SK-N-SH (cell line): Measurements from ENCODE around the gene STIL. TPM values are rescaled to one million over a fixed set of nuclear protein-coding genes. Genes with fewer than 3 reads are reported as not detected.

Source experiments
- CTCF ChIA-PET: fragments of 300-600, 350-600 bp; formaldehyde crosslinking; extraction: SDS; loops from one replicate; lab custom pipeline; 2021; lab: Yijun Ruan, JAX
- POLR2A ChIA-PET: fragments of 350-600 bp; sonication (Branson Sonifier 250); formaldehyde crosslinking; extraction: SDS; loops from one replicate; lab custom pipeline; 2020; ENCODE audit warnings: antibody characterized with exemption, inconsistent platforms; lab: Yijun Ruan, JAX
- DNase-seq: peaks from one replicate; pipeline ENCODE4 v3.0.0; 2012
- H2AFZ ChIP-seq: fragments of 200-600 bp; sonication (generic); 2 replicates; pipeline ENCODE4 v1.8.1; 2016; ENCODE audit warnings: antibody characterized with exemption, mild to moderate bottlenecking, low read depth
- H3F3A ChIP-seq: fragments of 200-600 bp; sonication (generic); replicated peaks from 2 replicates; pipeline ENCODE3; 2016; ENCODE audit warnings: antibody characterized with exemption, mild to moderate bottlenecking; ENCODE audit not compliant: insufficient read depth
- H3K27ac ChIP-seq, 2 experiments: fragments of 200-500 bp in 1 of 2; fragments of 200-600 bp in 1 of 2; sonication (Bioruptor generic) in 1 of 2; sonication (generic), shearing (Covaris generic) in 1 of 2; 2 replicates each; pipeline versions ENCODE4 v1.5.1 to v1.6.1; 2014 to 2016; ENCODE audit warnings: low read depth in 2 of 2, inconsistent platforms in 1 of 2, low read length in 1 of 2, mild to moderate bottlenecking in 1 of 2, mixed read lengths in 1 of 2
- H3K27me3 ChIP-seq: fragments of 200-600 bp; sonication (generic), shearing (Covaris generic); 2 replicates; pipeline ENCODE4 v1.6.1; 2016; ENCODE audit warnings: mixed run types; ENCODE audit not compliant: insufficient read depth
- H3K36me3 ChIP-seq, 2 experiments: fragments of 200-500 bp in 1 of 2; fragments of 200-600 bp in 1 of 2; sonication (Bioruptor generic) in 1 of 2; sonication (generic) in 1 of 2; replicated peaks in 1 of 2; 2 replicates each; pipeline versions ENCODE3 to v1.5.1; 2014 to 2016; ENCODE audit warnings: low read length in 1 of 2, mild to moderate bottlenecking in 1 of 2; ENCODE audit not compliant: insufficient read depth in 2 of 2, control insufficient read depth in 1 of 2
- H3K4me1 ChIP-seq, 2 experiments: fragments of 200-500 bp in 1 of 2; fragments of 200-600 bp in 1 of 2; sonication (Bioruptor generic) in 1 of 2; sonication (generic), shearing (Covaris generic) in 1 of 2; 2 replicates each; pipeline versions ENCODE4 v1.5.1 to v1.6.1; 2014 to 2016; ENCODE audit warnings: low read depth in 1 of 2, low read length in 1 of 2, mixed run types in 1 of 2; ENCODE audit not compliant: insufficient read depth in 2 of 2, control insufficient read depth in 1 of 2
- H3K4me2 ChIP-seq: fragments of 200-600 bp; sonication (generic), shearing (Covaris generic); 2 replicates; pipeline ENCODE4 v1.6.1; 2017; ENCODE audit warnings: mixed run types
- H3K4me3 ChIP-seq, 2 experiments: fragments of 200-500 bp in 1 of 2; fragments of 200-600 bp in 1 of 2; sonication (Bioruptor generic) in 1 of 2; sonication (generic), shearing (Covaris generic) in 1 of 2; 2 replicates each; pipeline versions ENCODE4 v1.5.1 to v1.8.1; 2014 to 2016; ENCODE audit warnings: low read depth in 2 of 2, inconsistent platforms in 1 of 2, low read length in 1 of 2, mild to moderate bottlenecking in 1 of 2, mixed read lengths in 1 of 2, moderate library complexity in 1 of 2
- H3K79me2 ChIP-seq: fragments of 200-600 bp; sonication (generic); 2 replicates; pipeline ENCODE4 v1.8.1; 2017; ENCODE audit warnings: mild to moderate bottlenecking; ENCODE audit not compliant: insufficient read depth
- H3K9ac ChIP-seq: fragments of 200-600 bp; sonication (generic); 2 replicates; pipeline ENCODE4 v1.6.1; 2017; ENCODE audit warnings: mixed run types
- H3K9me2 ChIP-seq: fragments of 200-600 bp; sonication (generic); 2 replicates; pipeline ENCODE4 v1.6.1; 2017; ENCODE audit warnings: mixed run types
- H3K9me3 ChIP-seq: fragments of 200-600 bp; sonication (generic); 2 replicates; pipeline ENCODE4 v1.6.1; 2017; ENCODE audit warnings: mixed run types, mild to moderate bottlenecking, moderate library complexity
- H4K20me1 ChIP-seq: fragments of 200-600 bp; sonication (generic); 2 replicates; pipeline ENCODE4 v1.6.1; 2017; ENCODE audit warnings: mild to moderate bottlenecking, mixed run types; ENCODE audit not compliant: insufficient read depth
- CTCF ChIP-seq: fragments of 200-600 bp; sonication (generic); IDR thresholded peaks from 2 replicates; pipeline ENCODE4 v1.6.1; 2017; ENCODE audit warnings: antibody characterized with exemption, mild to moderate bottlenecking, moderate library complexity
- FOSL2 ChIP-seq: IDR thresholded peaks from 2 replicates; pipeline ENCODE4 v1.4.0; 2012; ENCODE audit warnings: low read depth, mild to moderate bottlenecking, moderate library complexity, borderline replicate concordance
- FOXM1 ChIP-seq: IDR thresholded peaks from 2 replicates; pipeline ENCODE4 v1.4.0; 2012; ENCODE audit warnings: low read depth, mild to moderate bottlenecking
- GATA2 ChIP-seq: sonication (generic); formaldehyde crosslinking; IDR thresholded peaks from 2 replicates; pipeline ENCODE4 v1.5.0; 2020; ENCODE audit warnings: mild to moderate bottlenecking, missing genetic modification reagents
- JUND ChIP-seq: IDR thresholded peaks from 2 replicates; pipeline ENCODE4 v1.4.0; 2012
- MAX ChIP-seq: IDR thresholded peaks from 2 replicates; pipeline ENCODE4 v1.4.0; 2012; ENCODE audit warnings: low read depth
- NFIC ChIP-seq: IDR thresholded peaks from 2 replicates; pipeline ENCODE4 v1.4.0; 2012; ENCODE audit warnings: borderline replicate concordance
- NRF1 ChIP-seq: IDR thresholded peaks from 2 replicates; pipeline ENCODE4 v1.6.1; 2012; ENCODE audit warnings: low read depth, mild to moderate bottlenecking, low read length
- PBX3 ChIP-seq: IDR thresholded peaks from 2 replicates; pipeline ENCODE4; 2012
- RFX5 ChIP-seq: IDR thresholded peaks from 2 replicates; pipeline ENCODE4 v1.6.1; 2012; ENCODE audit warnings: mild to moderate bottlenecking, improper control_type of control experiment, low read length
- RXRA ChIP-seq: IDR thresholded peaks from 2 replicates; pipeline ENCODE4 v1.4.0; 2012; ENCODE audit warnings: low read depth, mild to moderate bottlenecking, borderline replicate concordance
- SMC3 ChIP-seq: IDR thresholded peaks from 2 replicates; pipeline ENCODE4 v1.6.1; 2012; ENCODE audit warnings: low read depth, low read length, improper control_type of control experiment
- TCF12 ChIP-seq: IDR thresholded peaks from 2 replicates; pipeline ENCODE4 v1.4.0; 2012
- TEAD4 ChIP-seq: IDR thresholded peaks from 2 replicates; pipeline ENCODE4 v1.4.0; 2012; ENCODE audit warnings: mild to moderate bottlenecking, borderline replicate concordance; ENCODE audit not compliant: insufficient read depth
- USF1 ChIP-seq: IDR thresholded peaks from 2 replicates; pipeline ENCODE4 v1.4.0; 2012; ENCODE audit warnings: low read depth, borderline replicate concordance
- ZBTB33 ChIP-seq: IDR thresholded peaks from 2 replicates; pipeline ENCODE4 v1.4.0; 2012; ENCODE audit warnings: low read depth, borderline replicate concordance
- WGBS: methylation state at CpG from one replicate; pipeline ENCODE4 v1.1.6; 2017; ENCODE audit warnings: low lambda C conversion rate; 5-methylcytosine and 5-hydroxymethylcytosine counted together
- polyA plus RNA-seq, 3 experiments: library from polyadenylated mRNA; depleted of rRNA; stranded (reverse); fragments of >200 nt; gene quantifications; 2 replicates each; pipeline ENCODE4 v1.2.3, GENCODE V29; 2012

STIL gene
- polyA plus RNA-seq, 1 of the 3 experiments (the other 2 are of a cell fraction), result 4.9 TPM

- H4K20me1 ChIP-seq, result no peaks in the 10 kb centered on the region
- no peak overlapping the region for H3K4me3 ChIP-seq
- no peak overlapping the region for H3K27ac ChIP-seq
- peaks cover 81% of the 10 kb centered on the region for H3K27me3 ChIP-seq
- H3K9me3 ChIP-seq, result no peaks in the 10 kb centered on the region
- CTCF ChIA-PET, result interaction anchor here (1.5 to 1.9 kb wide), 2 partner anchors 39 to 40 kb away, joined by 8 read pairs; no protein-coding TSS in a partner anchor
- H3K36me3 ChIP-seq, result no peaks in the 10 kb centered on the region
- no peak overlapping the region for H3K4me2 ChIP-seq
- H3K9me2 ChIP-seq, result no peaks in the 10 kb centered on the region
- H3K4me1 ChIP-seq, result peaks cover 0 to 4% of the 10 kb centered on the region in 2 experiments; a peak in 1 of 4 replicates
- no peaks in the 10 kb centered on the region for H3F3A ChIP-seq
- H3K9ac ChIP-seq, result no peak overlapping the region
- WGBS, result 48% methylated on average over 9 of the region's 10 CpGs
- H2AFZ ChIP-seq, result no peak overlapping the region
- POLR2A ChIA-PET, result no interaction called here
- TF ChIP-seq JUND (no peak), NRF1 (no peak), TEAD4 (no peak), NFIC (no peak), SMC3 (no peak), ZBTB33 (no peak), RFX5 (no peak), RXRA (no peak), FOSL2 (no peak)
- H3K79me2 ChIP-seq, result no peaks in the 10 kb centered on the region
- no peak for DNase-seq
Observed at GRCh38 chr1:47223174-47223920, 90.6 kb downstream of the STIL start.

GRCh38 chr1:47222476-47222875, 91.5 kb downstream of the STIL start:
- no peaks in the 10 kb centered on the region for H3K36me3 ChIP-seq
- ChIA-PET CTCF (interaction anchor here (1.3 to 1.9 kb wide), 2 partner anchors 40 to 43 kb away, joined by 8 to 10 read pairs; no protein-coding TSS in a partner anchor), POLR2A (no interaction called here)
- H3K79me2 ChIP-seq, result no peaks in the 10 kb centered on the region
- no peaks in the 10 kb centered on the region for H3F3A ChIP-seq
- no peak overlapping the region for H2AFZ ChIP-seq
- no peaks in the 10 kb centered on the region for H3K9me3 ChIP-seq
- H3K9me2 ChIP-seq, result no peaks in the 10 kb centered on the region
- H3K4me3 ChIP-seq, result no peak overlapping the region
- DNase-seq, result no peak
- no peak overlapping the region for H3K9ac ChIP-seq
- WGBS, result 35% methylated on average over 3 of the region's 3 CpGs
- H3K27ac ChIP-seq, result no peak overlapping the region
- peaks cover 0 to 4% of the 10 kb centered on the region in 2 experiments; a peak in 1 of 4 replicates for H3K4me1 ChIP-seq
- peaks cover 72% of the 10 kb centered on the region for H3K27me3 ChIP-seq
- H4K20me1 ChIP-seq, result no peaks in the 10 kb centered on the region
- H3K4me2 ChIP-seq, result no peak overlapping the region
- TF ChIP-seq NRF1 (no peak), USF1 (no peak), PBX3 (no peak), TEAD4 (no peak), CTCF (no peak), FOSL2 (no peak), ZBTB33 (no peak), RFX5 (no peak), TCF12 (no peak), FOXM1 (no peak), GATA2 (CRISPR knock-in tag) (no peak), MAX (no peak)
